Measurements from ENCODE around the gene THRB.

GRCh38 chr3:24460974-24461373, 33.7 kb downstream of the THRB start:
- no peak for TF ChIP-seq CTCF (IDR thresholded peaks at IDR 0.05)
- TF ChIP-seq POLR2A (IDR thresholded peaks at IDR 0.05): no peak
